ENCODE data around the gene NRSN1.

DNA sequence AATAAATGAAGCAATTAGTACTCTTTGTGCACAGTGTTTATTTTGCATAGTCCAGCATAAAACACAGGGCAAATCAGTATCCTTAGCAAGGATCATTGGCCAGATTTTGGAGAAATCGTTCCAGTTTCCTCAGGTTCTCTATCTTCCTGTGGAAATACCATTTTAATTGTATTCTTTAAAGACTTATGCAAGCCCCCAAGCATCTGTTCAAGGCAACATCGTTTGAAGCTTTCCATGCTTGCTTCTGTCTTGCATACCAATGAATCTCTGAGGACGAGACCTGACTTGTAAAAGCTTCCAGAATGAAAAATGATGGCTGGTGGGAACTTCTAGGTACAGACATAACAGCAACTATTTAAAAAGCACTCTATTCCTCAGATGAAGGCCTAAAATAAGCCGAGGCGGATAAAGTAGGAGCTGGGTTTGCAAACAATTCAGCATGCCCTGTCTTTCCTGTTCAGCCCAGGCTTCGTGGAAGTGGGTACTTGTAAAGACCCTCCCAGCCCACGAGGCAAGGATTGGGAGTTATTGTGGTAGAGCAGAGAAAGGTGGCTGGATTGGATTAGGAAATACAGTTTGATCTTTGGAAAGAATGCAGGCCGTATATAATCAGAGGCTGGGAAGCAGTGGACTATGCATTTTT is 21.6 kb downstream of the NRSN1 start:
- TF ChIP-seq, protein P1, sequence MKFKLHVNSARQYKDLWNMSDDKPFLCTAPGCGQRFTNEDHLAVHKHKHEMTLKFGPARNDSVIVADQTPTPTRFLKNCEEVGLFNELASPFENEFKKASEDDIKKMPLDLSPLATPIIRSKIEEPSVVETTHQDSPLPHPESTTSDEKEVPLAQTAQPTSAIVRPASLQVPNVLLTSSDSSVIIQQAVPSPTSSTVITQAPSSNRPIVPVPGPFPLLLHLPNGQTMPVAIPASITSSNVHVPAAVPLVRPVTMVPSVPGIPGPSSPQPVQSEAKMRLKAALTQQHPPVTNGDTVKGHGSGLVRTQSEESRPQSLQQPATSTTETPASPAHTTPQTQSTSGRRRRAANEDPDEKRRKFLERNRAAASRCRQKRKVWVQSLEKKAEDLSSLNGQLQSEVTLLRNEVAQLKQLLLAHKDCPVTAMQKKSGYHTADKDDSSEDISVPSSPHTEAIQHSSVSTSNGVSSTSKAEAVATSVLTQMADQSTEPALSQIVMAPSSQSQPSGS (tag by site-specific recombination; IDR thresholded peaks at IDR 0.05; ENCODE audit: low read depth), result no peak
- no peak for TF ChIP-seq ZNF76 (tag by site-specific recombination; IDR thresholded peaks at IDR 0.05; ENCODE audit: borderline replicate concordance, low read depth)

Data from HEK293 (cell line).